GM21576 (cell line): ENCODE measurements around the gene UBR7.
"Not testable (repeated sequence)": the region's sequence is repeated elsewhere in the genome, so short reads cannot be mapped to it uniquely, and the experiment has no call there.

Source experiments
- ATAC-seq: cut with Tn5 transposase; IDR thresholded peaks from one replicate; pipeline ENCODE4 v1.9.1; 2021; ENCODE audit warnings: mild to moderate bottlenecking, moderate library complexity; ENCODE audit not compliant: unreplicated experiment

UBR7 gene

GRCh38 chr14:93206793-93207467, at the start of gene UBR7, which contains the start of gene GON7:
Gene UBR7, plus strand, starts transcription at chr14:93207256. Its CDS starts 36 bp downstream, at chr14:93207292.
Gene GON7, minus strand, starts transcription at chr14:93207065. Its CDS starts 28 bp downstream, at chr14:93207037.
- peak; percentile 86 for ATAC-seq

- not testable (repeated sequence) for ATAC-seq
Measured at GRCh38 chr14:93158349-93158748, 48.7 kb upstream of the UBR7 start.

GRCh38 chr14:93159625-93160352, 47.3 kb upstream of the UBR7 start:
- not testable (repeated sequence) for ATAC-seq

- ATAC-seq: no peak
Measured at GRCh38 chr14:93160353-93160801, 46.7 kb upstream of the UBR7 start.

GRCh38 chr14:93161411-93161940, 45.6 kb upstream of the UBR7 start:
- ATAC-seq: no peak

GRCh38 chr14:93163564-93163963, 43.5 kb upstream of the UBR7 start:
- ATAC-seq: no peak

- ATAC-seq: not testable (repeated sequence)
Measured at GRCh38 chr14:93165271-93166265, 41.5 kb upstream of the UBR7 start.

GRCh38 chr14:93168610-93169009, 38.4 kb upstream of the UBR7 start:
- not testable (repeated sequence) for ATAC-seq

GRCh38 chr14:93169619-93170018, 37.4 kb upstream of the UBR7 start:
- ATAC-seq: not testable (repeated sequence)

GRCh38 chr14:93170141-93170540, 36.9 kb upstream of the UBR7 start:
- ATAC-seq: not testable (repeated sequence)

GRCh38 chr14:93171376-93171775, 35.7 kb upstream of the UBR7 start:
- ATAC-seq: no peak

- ATAC-seq: no peak
Measured at GRCh38 chr14:93173943-93174395, 33.1 kb upstream of the UBR7 start.

GRCh38 chr14:93174731-93175130, 32.3 kb upstream of the UBR7 start:
- ATAC-seq: not testable (repeated sequence)

GRCh38 chr14:93175492-93175891, 31.6 kb upstream of the UBR7 start:
- ATAC-seq: no peak

- ATAC-seq: no peak
Measured at GRCh38 chr14:93183596-93184317, 23.3 kb upstream of the UBR7 start.

- peak; percentile 88 for ATAC-seq
Measured at GRCh38 chr14:93184391-93185348, 22.4 kb upstream of the UBR7 start, which contains the start of the genes LYSET and MOAP1. Gene LYSET, plus strand, starts transcription at chr14:93185317. Its CDS starts 89 bp downstream, at chr14:93185406. Gene MOAP1, minus strand, starts transcription at chr14:93184897. Its CDS starts 655 bp downstream, at chr14:93184242.

- peak; percentile 3 for ATAC-seq
Measured at GRCh38 chr14:93185349-93185720, 21.7 kb upstream of the UBR7 start.

- ATAC-seq: no peak
Measured at GRCh38 chr14:93186466-93186865, 20.6 kb upstream of the UBR7 start.
